HG02943 (cell line): ENCODE results near the gene PLXNB2.

Experiments
- ATAC-seq: cut with Tn5 transposase; IDR thresholded peaks from one replicate; pipeline ENCODE4 v1.9.1; 2021; ENCODE audit warnings: mild to moderate bottlenecking, low read depth, moderate library complexity; ENCODE audit not compliant: unreplicated experiment

Gene PLXNB2

GRCh38 chr22:50269573-50269969, 37.9 kb downstream of the PLXNB2 start:
- no peak for ATAC-seq

- ATAC-seq: no peak
Measured at GRCh38 chr22:50268655-50269113, 38.8 kb downstream of the PLXNB2 start.

GRCh38 chr22:50267591-50268390, 39.7 kb downstream of the PLXNB2 start:
- ATAC-seq: no peak

GRCh38 chr22:50266994-50267393, 40.5 kb downstream of the PLXNB2 start:
- no peak for ATAC-seq

- ATAC-seq: no peak
Measured at GRCh38 chr22:50264946-50265669, 42.3 kb downstream of the PLXNB2 start.

GRCh38 chr22:50264104-50264745, 43.2 kb downstream of the PLXNB2 start:
- no peak for ATAC-seq

GRCh38 chr22:50262973-50263617, 44.4 kb downstream of the PLXNB2 start:
- ATAC-seq: no peak

- ATAC-seq: no peak
Measured at GRCh38 chr22:50262460-50262911, 45.0 kb downstream of the PLXNB2 start.

GRCh38 chr22:50261615-50262459, 45.6 kb downstream of the PLXNB2 start, which contains the start of gene MAPK12:
MAPK12 (minus strand) TSS chr22:50261683; CDS start chr22:50261509, 174 bp downstream.
- no peak for ATAC-seq

- ATAC-seq: no peak
Measured at GRCh38 chr22:50260801-50261614, 46.4 kb downstream of the PLXNB2 start.

GRCh38 chr22:50260434-50260800, 47.0 kb downstream of the PLXNB2 start:
- ATAC-seq: no peak

GRCh38 chr22:50259302-50259701, 48.1 kb downstream of the PLXNB2 start:
- no peak for ATAC-seq

GRCh38 chr22:50258361-50259292, 48.8 kb downstream of the PLXNB2 start:
- ATAC-seq: no peak

GRCh38 chr22:50257451-50258360, 49.7 kb downstream of the PLXNB2 start:
- no peak for ATAC-seq

GRCh38 chr22:50257041-50257440, 50.4 kb downstream of the PLXNB2 start:
- no peak for ATAC-seq

- no peak for ATAC-seq
Measured at GRCh38 chr22:50256258-50256862, 51.1 kb downstream of the PLXNB2 start.
